M059J (cell line): ENCODE data around the gene ALG5. TPM values are rescaled to one million over a fixed set of nuclear protein-coding genes. Genes with fewer than 3 reads are reported as not detected.

Experiments
- DNase-seq: peaks from one replicate; pipeline ENCODE4 v3.0.0-alpha.2; 2012; ENCODE audit warnings: low read depth
- total RNA-seq: library from RNA; depleted of rRNA; stranded (reverse); fragments of >200 nt; shearing (Covaris generic); gene quantifications from 2 replicates; pipeline ENCODE4 v1.2.3, GENCODE V29; 2014; rRNA removed

ALG5 gene
- total RNA-seq, 1 experiment from 2014 or later: 45.3 TPM

DNA sequence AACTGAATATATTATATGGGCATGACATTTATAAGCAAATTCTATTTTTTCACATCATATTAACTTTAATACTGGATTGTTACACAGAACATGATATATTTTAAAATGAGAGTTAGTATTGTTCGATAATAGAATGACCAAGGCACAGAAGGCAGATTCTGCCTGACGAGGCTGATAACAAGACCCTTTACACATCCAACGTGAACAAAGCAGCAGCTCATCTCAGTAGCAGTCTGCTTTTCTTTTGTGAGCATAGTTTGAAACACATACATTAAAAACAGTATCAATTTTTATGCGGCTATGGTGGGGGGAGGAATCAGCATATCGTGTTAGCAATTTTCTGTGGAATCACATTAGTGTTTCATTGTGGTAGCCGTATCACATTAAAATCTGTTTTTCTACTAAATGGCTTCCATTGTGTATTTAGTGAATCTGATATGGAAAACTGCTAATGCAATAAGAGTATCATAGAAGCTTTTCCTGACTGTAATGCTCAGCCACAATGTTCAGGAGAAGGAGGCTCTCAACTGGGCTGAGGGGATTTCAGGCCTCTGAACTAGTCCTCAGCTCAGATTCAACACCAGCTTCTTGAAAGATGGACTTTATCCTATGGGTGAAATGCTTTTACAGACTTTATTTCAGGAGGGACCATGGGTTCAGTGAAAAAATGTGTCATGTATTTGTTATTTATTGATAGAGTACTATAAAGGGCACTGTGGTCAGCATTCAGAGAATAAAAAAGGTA, 83.1 kb downstream of the ALG5 start:
- DNase-seq: no peak

DNA sequence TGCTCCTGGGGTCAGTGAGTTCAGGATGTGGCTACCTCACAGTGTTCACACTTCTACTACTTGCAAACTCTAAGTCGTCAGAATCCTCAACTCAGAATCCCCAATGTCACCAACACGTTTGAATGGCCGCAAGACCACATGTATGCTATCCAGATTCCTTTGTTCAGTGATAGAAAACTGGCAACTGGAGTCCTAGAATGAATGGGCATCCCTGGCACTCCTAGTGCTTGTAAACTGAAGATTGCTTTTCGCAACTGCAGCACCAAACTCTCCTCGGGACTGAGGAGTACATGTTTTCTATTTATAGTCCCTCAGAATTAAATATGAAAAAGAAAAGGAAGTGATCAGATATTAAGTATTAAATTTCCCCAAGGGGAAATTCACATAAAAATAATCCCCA, 84.0 kb downstream of the ALG5 start:
- DNase-seq: no peak

DNA sequence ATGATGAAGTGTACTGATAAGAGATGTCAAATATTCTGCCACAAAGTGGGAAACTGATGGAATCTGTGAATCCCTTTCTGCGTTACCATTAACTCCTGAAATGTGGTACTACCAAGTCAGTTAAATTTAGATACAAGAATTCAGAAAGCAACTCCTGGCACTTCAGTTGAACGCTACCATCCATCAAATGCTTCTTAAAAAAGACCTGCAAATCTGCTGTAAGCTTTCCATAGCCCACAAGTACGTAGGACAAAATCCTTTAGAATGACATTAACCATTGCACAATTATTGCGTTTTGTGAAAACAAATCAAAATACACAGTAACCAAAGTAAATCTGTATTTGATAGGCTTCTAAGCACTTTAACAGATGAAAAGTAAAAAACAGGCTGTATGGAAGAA, 84.5 kb downstream of the ALG5 start:
- no peak for DNase-seq

DNA sequence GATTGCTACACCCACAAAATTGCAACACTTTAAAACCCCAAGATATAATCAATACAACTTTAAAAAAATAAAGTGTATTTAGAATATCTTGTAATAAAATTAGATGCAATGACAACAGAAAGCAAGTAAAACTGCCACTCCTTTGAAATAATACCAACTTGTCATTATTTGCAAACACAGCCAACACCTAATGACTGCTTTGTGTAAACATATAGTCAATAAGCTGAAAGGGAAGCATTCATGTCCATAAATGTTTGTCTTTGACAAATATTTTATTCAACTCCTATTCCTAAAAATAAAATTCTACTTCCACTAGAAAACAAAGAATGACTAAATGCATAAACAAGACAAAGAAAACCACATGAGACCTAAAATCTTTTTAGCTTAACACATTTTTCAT, 85.7 kb downstream of the ALG5 start:
- DNase-seq: no peak

DNA sequence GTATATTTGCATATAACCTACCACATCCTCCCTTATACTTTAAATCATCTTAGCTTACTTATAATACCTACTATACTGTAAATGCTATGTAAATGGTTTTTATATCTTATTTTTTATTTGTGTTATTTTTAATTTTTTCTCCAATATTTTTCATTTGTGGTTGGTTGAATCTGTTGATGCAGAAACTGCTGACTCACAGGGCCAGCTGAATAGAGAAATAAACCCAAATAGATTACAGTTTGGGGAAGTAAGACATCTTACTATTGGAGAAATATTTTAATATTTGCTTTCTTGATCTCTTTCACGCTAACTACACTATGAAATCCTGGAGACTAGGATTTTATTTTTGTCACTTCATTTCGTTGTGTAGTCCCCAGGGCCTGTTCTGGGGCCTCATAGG, 86.2 kb downstream of the ALG5 start:
- DNase-seq: no peak

DNA sequence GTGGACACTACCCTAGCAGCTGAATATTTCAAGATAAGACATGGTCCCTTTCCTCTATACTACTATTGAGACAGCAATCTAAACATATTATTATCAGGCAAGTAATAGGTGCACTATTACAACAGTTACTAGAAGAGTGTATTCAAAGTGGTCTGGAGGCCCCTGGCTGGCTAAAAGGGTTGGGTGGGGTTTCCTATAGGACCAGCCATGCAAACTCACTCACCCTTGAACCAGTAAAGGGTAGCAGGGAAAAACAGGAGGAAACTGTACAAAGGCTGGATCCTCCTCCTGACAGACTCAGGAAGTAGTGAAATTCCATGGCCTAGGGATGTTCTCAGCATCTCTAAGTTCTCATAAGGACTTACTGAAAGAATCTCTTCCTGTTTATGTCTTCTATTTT, 86.8 kb downstream of the ALG5 start:
- no peak for DNase-seq

DNA sequence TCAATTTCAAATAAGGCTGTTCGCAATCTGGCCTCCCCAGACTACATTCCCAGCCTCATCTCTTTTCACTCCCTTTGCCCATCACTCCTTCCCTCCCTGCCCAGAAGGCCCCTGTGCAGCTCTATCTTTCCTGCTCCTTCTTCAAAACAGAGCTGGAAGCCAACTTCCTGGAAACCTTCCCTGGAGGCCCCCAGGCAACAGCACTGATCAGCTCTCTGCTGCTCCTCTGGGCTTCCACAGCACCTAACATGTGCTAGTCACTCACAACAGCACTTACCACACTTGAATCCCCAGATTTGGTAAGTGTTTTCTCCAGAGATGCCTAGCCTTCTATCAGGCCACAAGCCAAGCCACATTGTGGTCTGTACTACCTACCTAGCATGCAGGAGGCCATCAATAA, 88.6 kb downstream of the ALG5 start:
- DNase-seq: peak; percentile 25

DNA sequence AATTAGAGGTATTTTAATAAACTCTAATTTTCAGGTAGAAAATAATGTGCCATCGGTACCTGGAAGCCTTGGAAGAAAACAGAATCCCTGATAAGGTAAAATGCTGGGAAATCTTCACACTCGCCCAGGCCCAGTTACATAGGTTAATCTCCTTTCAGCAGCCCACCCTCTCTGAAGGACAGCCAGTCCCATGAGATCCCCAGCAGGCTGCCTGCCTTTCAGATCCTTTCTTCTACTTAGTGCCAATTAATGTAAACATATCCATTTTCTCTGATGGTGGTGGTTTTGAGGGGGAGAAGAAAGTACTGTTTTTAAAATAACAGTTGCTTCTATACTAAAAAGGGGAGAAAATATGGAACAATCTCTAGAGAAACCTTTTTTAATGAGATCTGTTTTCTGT, 91.3 kb downstream of the ALG5 start:
- no peak for DNase-seq

DNA sequence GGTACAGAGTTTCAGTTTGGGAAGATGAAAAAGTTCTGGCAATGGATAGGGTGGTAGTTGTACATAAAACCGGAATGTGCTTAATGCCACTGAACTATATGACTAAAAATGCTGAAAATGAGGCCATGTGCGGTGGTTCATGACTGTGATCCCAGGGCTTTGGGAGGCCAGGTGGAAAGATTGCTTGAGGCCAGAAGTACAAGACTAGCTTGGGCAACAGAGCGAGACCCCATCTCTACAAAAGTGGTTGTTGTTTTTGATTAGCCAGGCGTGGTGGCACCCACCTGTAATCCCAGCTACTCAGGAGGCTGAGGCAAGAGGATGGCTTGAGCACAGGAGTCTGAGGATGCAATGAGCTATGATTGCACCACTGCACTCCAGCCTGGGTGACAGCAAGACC, 91.9 kb downstream of the ALG5 start:
- DNase-seq: no peak

DNA sequence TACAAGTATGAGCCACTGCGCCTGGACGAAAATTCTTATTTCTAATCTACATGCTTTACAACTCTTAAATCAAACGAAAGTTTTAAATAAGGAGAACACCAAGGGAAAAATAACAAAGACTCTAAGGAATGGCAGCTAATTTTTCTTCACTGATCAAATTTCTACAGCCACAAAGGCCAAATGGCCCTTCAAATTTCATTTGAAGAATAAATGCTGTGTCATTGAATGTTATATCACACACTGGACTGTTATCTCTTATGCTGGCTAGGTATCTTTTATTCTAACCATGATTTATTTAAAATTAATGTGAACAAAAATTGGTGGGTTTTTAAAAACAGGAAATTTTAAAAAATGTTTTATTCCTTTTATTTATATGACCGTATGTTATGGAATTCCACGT, 93.2 kb downstream of the ALG5 start:
- no peak for DNase-seq

DNA sequence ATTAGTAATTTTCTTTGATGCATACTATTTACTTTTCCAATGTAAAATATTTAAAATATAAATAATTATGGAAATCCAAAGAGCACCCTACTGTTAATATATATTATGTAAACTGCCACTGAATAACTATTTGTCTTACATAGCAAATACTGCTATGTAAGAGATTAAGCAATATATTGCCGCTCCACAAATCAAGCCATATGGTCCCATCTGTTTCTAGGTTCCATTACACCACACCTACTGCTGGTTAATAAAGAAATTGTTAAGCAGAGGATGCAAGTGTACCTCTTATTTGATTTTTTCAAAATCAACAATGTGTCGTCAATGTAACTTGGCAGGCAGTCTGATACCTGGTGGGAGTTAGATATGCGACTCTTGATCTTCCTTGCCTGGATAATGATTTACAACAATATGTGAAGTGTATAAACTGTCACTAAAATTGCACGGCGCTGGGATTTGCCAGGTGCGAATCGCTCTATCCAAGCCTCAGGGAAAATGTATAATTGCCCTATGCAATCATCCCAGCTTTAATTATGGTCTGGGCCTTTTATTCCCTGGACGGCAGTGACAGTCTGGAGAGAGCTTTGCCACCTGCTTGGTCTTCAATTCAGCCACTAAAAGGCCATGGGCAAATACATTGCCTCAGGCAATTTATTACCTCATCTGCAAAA, 95.1 kb downstream of the ALG5 start:
- no peak for DNase-seq

Other genes with a start within 250 kb of the ALG5 start
- 0.57 and 1.2 TPM in 2 replicates for gene RFXAP, start 180.1 kb downstream of the ALG5 start, total RNA-seq
- 4.0 and 5.8 TPM in 2 replicates for gene SMAD9, start 79.1 kb downstream of the ALG5 start, total RNA-seq
- 48.7 and 77.5 TPM in 2 replicates for gene EXOSC8, start 1.4 kb upstream of the ALG5 start, total RNA-seq
- gene SUPT20H, start 60.3 kb upstream of the ALG5 start, total RNA-seq: 47.1 and 49.2 TPM in 2 replicates
- gene CSNK1A1L, start 106.3 kb upstream of the ALG5 start, total RNA-seq: not detected in 2 replicates